Measurements from ENCODE around the gene MAPK8. TPM values are rescaled to one million over a fixed set of nuclear protein-coding genes. Genes with fewer than 3 reads are reported as not detected.
A peak's percentile ranks its signal among the peaks of the same experiment; 100 is the strongest.

Gene MAPK8
- total RNA-seq, 1 donor from 2014 or later, result 94.1 TPM

- Mint-ChIP-seq H3K27me3 (ENCODE audit: low read depth) (no peaks in the 10 kb centered on the region), H3K27ac (no peak overlapping the region)
These were observed 145.7 kb downstream of the MAPK8 start for GRCh38 chr10:48451969-48452878.

GRCh38 chr10:48452879-48453412 lies 146.5 kb downstream of the MAPK8 start:
- no peaks in the 10 kb centered on the region for H3K27me3 Mint-ChIP-seq (ENCODE audit: low read depth)
- H3K36me3 Mint-ChIP-seq (ENCODE audit: low read depth), result no peaks in the 10 kb centered on the region
- intact Hi-C loops (cut with micrococcal nuclease), result no loop called here
- H3K9me3 Mint-ChIP-seq, result no peaks in the 10 kb centered on the region
- H3K27ac Mint-ChIP-seq, result no peak overlapping the region
- no peaks in the 10 kb centered on the region for H3K4me1 Mint-ChIP-seq (ENCODE audit: low read depth)
- no peak overlapping the region for H3K4me3 Mint-ChIP-seq (ENCODE audit: low read depth)
- DNase-seq (ENCODE audit: low spot score), result peak; percentile 2

More at GRCh38 chr10:48451969-48452878, 145.7 kb downstream of the MAPK8 start:
- intact Hi-C loops (cut with micrococcal nuclease), result no loop called here
- Mint-ChIP-seq H3K9me3 (no peaks in the 10 kb centered on the region), H3K4me3 (ENCODE audit: low read depth) (no peak overlapping the region), H3K36me3 (ENCODE audit: low read depth) (no peaks in the 10 kb centered on the region), H3K4me1 (ENCODE audit: low read depth) (no peaks in the 10 kb centered on the region)
- DNase-seq (ENCODE audit: low spot score), result peak; percentile 5

DNA sequence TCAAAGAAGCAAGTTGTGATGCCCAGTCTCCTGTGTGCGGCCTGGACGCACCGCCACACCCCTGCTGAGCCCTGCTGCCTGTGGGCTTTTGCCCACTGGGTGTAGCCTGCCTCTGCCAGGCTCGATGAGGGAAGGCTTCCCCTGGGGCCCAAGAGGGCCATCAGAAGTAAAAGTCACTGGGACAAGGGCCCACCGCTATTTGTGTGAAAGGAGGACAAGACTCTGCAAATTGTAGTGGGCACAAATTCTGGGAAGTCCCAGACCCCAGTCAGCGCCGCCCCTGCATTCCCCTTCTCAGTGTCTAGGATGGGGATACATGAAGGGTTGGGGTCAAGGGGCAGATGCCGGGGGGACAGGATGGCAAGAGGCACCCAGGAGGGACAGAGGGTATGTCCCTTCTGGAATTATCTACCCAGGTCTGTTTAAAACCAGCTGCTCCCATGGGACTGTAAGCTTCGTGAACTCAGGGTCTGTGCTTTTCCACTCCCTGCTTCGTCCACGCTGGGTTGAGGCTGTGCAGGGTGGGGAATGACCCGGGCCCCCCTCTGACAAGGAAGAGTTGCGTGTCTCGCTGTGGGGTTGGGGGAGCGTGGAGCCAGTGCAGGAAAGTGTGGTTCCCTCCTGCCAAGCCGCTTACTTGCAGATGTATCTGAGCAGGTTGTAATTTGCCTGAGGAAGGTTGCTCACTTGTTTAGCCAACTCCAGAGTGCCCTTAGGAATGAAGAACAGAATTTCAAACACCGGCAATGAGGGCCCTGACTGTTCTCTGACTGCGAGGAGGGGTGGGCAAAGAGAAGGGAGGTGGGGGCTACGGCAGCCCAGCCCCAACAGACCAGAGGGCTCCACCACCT lies 147.2 kb downstream of the MAPK8 start:
- Mint-ChIP-seq H3K27me3 (ENCODE audit: low read depth) (no peaks in the 10 kb centered on the region), H3K36me3 (ENCODE audit: low read depth) (no peaks in the 10 kb centered on the region), H3K27ac (no peak overlapping the region), H3K9me3 (no peaks in the 10 kb centered on the region), H3K4me3 (ENCODE audit: low read depth) (no peak overlapping the region), H3K4me1 (ENCODE audit: low read depth) (no peaks in the 10 kb centered on the region)
- peak; percentile 5 for DNase-seq (ENCODE audit: low spot score)
- intact Hi-C loops (cut with micrococcal nuclease), result no loop called here

DNA sequence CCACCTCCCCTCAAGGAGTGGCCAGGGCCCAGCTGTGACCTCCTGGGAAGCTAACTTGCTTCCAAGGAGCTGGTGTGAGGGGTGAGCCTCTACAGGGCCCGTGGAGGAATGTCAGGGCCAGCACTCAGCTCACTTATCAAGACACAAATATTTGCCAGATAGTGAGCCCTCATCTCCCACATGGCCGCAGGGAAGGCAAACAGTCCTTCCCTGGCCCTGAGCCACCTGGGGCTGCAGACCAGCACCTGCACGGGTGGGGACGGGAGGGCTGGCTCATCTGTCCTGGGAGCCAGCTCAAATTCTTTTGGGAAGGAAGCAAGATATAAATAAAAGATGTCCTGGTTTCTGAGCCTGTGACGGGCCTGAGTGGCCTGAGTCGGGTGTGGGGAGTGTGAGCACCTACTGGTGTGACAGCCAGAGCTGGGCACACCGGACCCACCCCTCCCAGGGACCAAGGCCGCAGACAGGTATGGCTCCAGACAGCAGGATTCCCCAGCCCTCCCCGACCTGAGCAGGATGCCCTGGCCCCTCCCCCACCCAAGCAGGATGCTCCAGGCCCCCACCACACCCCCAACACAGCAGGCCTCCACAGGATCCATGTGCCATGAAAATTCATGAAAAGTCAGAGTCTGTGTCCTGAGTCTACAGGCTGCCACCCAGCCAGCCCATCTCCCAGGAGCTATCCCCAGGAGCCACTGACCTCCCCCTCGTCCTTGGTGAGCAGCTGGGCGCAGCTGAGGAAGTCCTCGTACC lies 148.0 kb downstream of the MAPK8 start:
- Mint-ChIP-seq H3K27ac (no peak overlapping the region), H3K27me3 (ENCODE audit: low read depth) (no peaks in the 10 kb centered on the region), H3K4me3 (ENCODE audit: low read depth) (no peak overlapping the region), H3K36me3 (ENCODE audit: low read depth) (no peaks in the 10 kb centered on the region), H3K9me3 (no peaks in the 10 kb centered on the region), H3K4me1 (ENCODE audit: low read depth) (no peaks in the 10 kb centered on the region)
- no peak for DNase-seq (ENCODE audit: low spot score)
- intact Hi-C loops (cut with micrococcal nuclease), result no loop called here

GRCh38 chr10:48455055-48455391 lies 148.5 kb downstream of the MAPK8 start:
- DNase-seq (ENCODE audit: low spot score), result no peak
- Mint-ChIP-seq H3K9me3 (no peaks in the 10 kb centered on the region), H3K4me1 (ENCODE audit: low read depth) (no peaks in the 10 kb centered on the region), H3K27me3 (ENCODE audit: low read depth) (no peaks in the 10 kb centered on the region), H3K4me3 (ENCODE audit: low read depth) (no peak overlapping the region), H3K36me3 (ENCODE audit: low read depth) (no peaks in the 10 kb centered on the region), H3K27ac (no peak overlapping the region)
- intact Hi-C loops (cut with micrococcal nuclease), result no loop called here

DNA sequence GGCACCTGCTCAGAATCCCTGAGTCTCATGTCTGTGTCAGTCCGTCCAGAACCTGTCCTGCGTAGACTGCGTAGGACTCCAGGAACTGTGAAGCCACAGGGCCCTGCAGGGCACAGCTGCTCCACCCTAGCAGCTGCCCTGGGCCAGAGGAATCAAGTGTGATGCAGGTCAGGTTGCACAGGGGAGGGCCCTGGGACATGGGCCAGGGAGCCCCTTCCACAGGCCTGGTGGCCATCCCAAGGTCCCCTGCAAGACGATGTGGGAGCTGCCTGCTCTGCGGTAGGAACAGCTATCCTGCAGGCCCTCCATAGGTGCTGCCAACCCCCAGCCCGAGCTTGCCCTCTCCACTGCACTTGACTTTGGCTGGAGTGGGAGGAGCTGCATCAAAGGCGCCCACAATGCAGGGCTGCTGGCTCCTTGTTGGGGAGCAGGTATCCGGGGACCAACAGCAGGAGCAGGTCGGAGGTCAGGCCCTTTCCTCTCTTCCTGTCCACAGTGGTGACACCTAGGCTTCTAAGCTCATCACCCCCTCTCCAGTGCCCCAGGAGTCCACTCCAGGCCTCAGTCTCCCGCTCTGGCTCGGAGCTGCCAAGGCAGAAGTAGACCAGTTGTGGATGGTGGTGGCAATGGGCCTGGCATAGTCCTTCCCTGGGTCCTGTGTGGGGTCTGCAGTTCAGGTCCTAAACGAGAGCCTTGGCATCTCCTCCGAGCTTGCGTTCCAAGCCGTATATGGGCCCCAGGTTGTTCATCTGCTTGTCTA lies 149.1 kb downstream of the MAPK8 start:
- no peaks in the 10 kb centered on the region for H3K4me1 Mint-ChIP-seq (ENCODE audit: low read depth)
- no peaks in the 10 kb centered on the region for H3K36me3 Mint-ChIP-seq (ENCODE audit: low read depth)
- no peak for DNase-seq (ENCODE audit: low spot score)
- H3K9me3 Mint-ChIP-seq, result no peaks in the 10 kb centered on the region
- no peak overlapping the region for H3K4me3 Mint-ChIP-seq (ENCODE audit: low read depth)
- no peak overlapping the region for H3K27ac Mint-ChIP-seq
- intact Hi-C loops (cut with micrococcal nuclease), result no loop called here
- H3K27me3 Mint-ChIP-seq (ENCODE audit: low read depth), result no peaks in the 10 kb centered on the region

DNA sequence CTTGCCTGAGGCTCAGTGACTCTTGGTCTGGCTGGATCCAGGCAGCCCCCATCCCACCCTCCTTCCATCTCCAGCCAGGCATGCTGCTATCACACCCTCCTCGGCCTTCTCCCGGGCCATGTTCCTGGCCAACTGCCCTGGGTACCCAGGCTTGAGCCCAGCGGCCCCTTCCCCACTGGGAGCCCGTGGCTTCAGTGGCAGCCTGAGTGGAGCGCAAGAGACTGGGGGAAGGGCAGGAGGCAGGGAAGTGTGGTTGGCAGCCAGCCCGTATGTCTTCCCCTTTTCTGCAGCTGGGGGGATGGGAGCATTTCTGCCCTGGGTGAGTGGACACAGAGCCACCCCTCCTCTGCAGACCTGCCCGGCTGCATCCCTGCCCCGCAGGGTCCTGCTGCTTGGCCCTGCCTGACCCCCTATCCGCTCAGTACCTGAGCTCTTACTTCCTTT lies 149.9 kb downstream of the MAPK8 start:
- H3K36me3 Mint-ChIP-seq (ENCODE audit: low read depth), result no peaks in the 10 kb centered on the region
- no peak overlapping the region for H3K4me3 Mint-ChIP-seq (ENCODE audit: low read depth)
- no peaks in the 10 kb centered on the region for H3K27me3 Mint-ChIP-seq (ENCODE audit: low read depth)
- intact Hi-C loops (cut with micrococcal nuclease), result no loop called here
- H3K27ac Mint-ChIP-seq, result no peak overlapping the region
- no peaks in the 10 kb centered on the region for H3K4me1 Mint-ChIP-seq (ENCODE audit: low read depth)
- DNase-seq (ENCODE audit: low spot score), result no peak
- no peaks in the 10 kb centered on the region for H3K9me3 Mint-ChIP-seq

DNA sequence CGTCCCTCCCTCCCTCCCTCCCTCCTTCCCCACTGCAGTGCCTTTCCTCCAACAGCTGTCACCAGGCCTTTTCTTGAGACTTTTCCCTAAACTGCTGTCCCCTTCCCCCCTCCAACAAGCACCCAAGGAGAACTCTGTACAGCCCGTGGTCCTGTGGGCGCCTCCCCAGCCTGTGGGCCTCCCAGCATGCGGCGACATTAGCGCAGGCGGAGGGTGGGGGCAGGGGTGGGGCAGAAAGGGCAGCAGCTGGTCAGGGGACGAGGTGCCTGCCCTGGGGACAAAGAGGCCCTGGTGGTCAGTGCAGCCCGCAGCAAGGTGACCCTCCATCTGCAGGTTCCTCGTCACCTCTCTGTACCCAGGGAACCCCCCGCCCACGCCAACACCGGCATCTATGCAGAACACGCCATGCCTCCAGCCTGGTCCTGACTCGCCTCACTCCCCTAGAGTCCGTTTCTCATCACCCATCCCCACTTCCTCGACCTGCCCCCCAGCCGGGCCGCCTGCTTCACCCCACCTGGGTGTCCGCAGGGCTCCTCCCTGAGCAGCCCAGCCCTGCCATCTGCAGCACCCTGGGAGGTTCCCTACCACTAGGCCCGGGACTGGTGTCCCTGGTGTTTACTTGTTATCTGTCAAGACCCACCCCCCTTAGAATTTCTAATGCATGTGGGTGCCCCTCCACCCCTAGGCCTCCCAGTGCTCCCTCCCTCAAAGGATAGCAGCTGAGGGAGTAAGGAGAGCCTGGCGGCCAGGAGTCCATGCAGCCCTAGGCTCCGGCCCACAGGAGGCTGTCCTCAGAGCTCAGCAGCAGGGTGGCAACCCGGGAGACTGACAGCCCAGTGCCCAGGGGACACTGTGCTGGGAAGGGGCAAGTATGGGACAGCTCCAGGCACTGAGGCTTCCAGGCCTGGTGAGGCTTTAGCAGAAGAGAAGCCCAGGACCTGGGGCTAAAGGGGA lies 150.6 kb downstream of the MAPK8 start:
- no peaks in the 10 kb centered on the region for H3K36me3 Mint-ChIP-seq (ENCODE audit: low read depth)
- H3K4me1 Mint-ChIP-seq (ENCODE audit: low read depth), result no peaks in the 10 kb centered on the region
- no peak overlapping the region for H3K4me3 Mint-ChIP-seq (ENCODE audit: low read depth)
- intact Hi-C loops (cut with micrococcal nuclease), result no loop called here
- H3K9me3 Mint-ChIP-seq, result no peaks in the 10 kb centered on the region
- no peak overlapping the region for H3K27ac Mint-ChIP-seq
- no peaks in the 10 kb centered on the region for H3K27me3 Mint-ChIP-seq (ENCODE audit: low read depth)
- no peak for DNase-seq (ENCODE audit: low spot score)

DNA sequence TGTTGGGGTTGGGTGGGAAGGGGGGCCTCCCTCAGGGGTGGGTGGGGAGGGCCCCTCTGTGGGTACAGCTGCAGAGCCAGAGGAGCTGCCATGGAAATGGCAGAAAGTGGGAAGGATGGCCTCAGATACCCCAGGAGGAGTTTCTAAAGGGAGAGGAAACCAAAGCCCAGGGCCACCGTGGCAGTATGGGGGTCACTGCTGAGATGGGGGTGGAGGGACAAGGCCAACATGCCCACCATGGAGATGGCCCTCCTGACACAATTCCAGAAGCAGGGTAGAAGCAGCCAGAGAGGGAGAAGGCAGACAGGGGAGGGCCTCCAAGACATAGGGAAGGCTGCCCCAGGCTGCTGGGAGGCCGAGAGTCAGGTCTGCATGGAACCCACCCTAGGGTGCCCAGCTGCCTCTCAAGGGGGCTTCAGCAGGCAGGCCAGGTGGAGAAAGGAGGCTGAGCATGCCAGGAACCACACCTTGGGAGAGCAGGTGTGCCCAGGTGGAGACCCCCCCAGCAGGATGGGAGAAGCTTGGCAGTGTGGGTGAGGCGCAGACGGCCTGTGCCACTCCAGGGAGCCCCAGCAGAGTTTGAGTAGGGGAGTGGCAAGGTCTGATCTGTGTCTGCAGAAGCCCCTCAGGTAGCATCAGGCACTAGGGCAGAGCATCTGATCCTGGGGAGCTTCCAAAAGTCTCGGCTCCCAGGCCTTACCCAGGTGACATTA lies 151.6 kb downstream of the MAPK8 start:
- no peaks in the 10 kb centered on the region for H3K4me1 Mint-ChIP-seq (ENCODE audit: low read depth)

DNA sequence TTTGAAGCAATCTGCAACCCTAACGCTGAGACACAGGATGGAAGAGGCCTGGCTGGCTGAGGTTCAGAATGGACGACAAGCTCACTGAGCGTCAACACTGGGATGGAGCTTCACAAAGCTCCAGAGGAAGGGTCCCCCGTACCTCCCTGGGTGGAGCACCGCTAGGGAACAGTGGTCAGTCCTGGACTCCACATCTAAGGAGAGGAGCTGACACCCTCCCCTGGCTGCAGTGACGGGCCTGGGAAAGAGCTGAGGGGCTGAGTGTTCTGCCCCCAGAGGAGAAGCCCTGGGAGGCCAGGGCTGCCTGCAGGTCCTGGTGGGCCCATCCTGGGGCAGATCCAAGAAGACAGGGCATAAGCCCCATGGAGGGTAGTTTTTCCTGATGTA lies 152.2 kb downstream of the MAPK8 start:
- H3K9me3 Mint-ChIP-seq, result no peaks in the 10 kb centered on the region
- H3K27ac Mint-ChIP-seq, result no peak overlapping the region
- intact Hi-C loops (cut with micrococcal nuclease), result no loop called here
- no peak for DNase-seq (ENCODE audit: low spot score)
- H3K36me3 Mint-ChIP-seq (ENCODE audit: low read depth), result no peaks in the 10 kb centered on the region
- H3K4me1 Mint-ChIP-seq (ENCODE audit: low read depth), result no peaks in the 10 kb centered on the region
- no peaks in the 10 kb centered on the region for H3K27me3 Mint-ChIP-seq (ENCODE audit: low read depth)
- no peak overlapping the region for H3K4me3 Mint-ChIP-seq (ENCODE audit: low read depth)

More for the DNA sequence above, 151.6 kb downstream of the MAPK8 start:
- Mint-ChIP-seq H3K36me3 (ENCODE audit: low read depth) (no peaks in the 10 kb centered on the region), H3K4me3 (ENCODE audit: low read depth) (no peak overlapping the region), H3K27me3 (ENCODE audit: low read depth) (no peaks in the 10 kb centered on the region), H3K9me3 (no peaks in the 10 kb centered on the region), H3K27ac (no peak overlapping the region)
- intact Hi-C loops (cut with micrococcal nuclease), result no loop called here
- DNase-seq (ENCODE audit: low spot score), result no peak

Measured in activated T-helper 2 cell treated with anti-CD3 and anti-CD28 coated beads, Interferon-gamma antibody, Interleukin-2, Interleukin-4, amounts not matched to agents 10 μg/mL and 5 μg/mL and 100 μg/mL, durations not matched to agents 14 hours and 24 hours and 36 hours (primary cell).